Hepatocyte (in vitro differentiated cells): ENCODE data around the gene ADGRL3. TPM values are rescaled to one million over a fixed set of nuclear protein-coding genes. Genes with fewer than 3 reads are reported as not detected.
"Not testable (repeated sequence)": the region's sequence is repeated elsewhere in the genome, so short reads cannot be mapped to it uniquely, and the experiment has no call there.

Source experiments
- DNase-seq: peaks from one replicate; pipeline ENCODE4 v3.0.0-alpha.2; 2016; ENCODE audit warnings: low spot score
- H2AFZ ChIP-seq: fragments of 200-600 bp; sonication (generic); 2 replicates; pipeline ENCODE4 v1.6.0; 2016; ENCODE audit warnings: antibody characterized with exemption, mild to moderate bottlenecking
- H3K27ac ChIP-seq: fragments of 200-600 bp; sonication (generic); 2 replicates; pipeline ENCODE4 v1.5.1; 2016; ENCODE audit warnings: mild to moderate bottlenecking
- H3K27me3 ChIP-seq: fragments of 200-600 bp; sonication (generic); 2 replicates; pipeline ENCODE4 v1.6.1; 2016
- H3K36me3 ChIP-seq: fragments of 200-600 bp; sonication (generic); replicated peaks from 2 replicates; pipeline ENCODE4 v1.5.1; 2016; ENCODE audit warnings: low read depth; ENCODE audit not compliant: insufficient read depth
- H3K4me1 ChIP-seq: fragments of 200-600 bp; sonication (generic); 2 replicates; pipeline ENCODE4 v1.5.1; 2016; ENCODE audit warnings: mild to moderate bottlenecking, moderate library complexity; ENCODE audit not compliant: insufficient read depth
- H3K4me2 ChIP-seq: fragments of 200-600 bp; sonication (generic); 2 replicates; pipeline ENCODE4 v1.6.0; 2016
- H3K4me3 ChIP-seq: fragments of 200-600 bp; sonication (generic); 2 replicates; pipeline ENCODE4 v1.5.1; 2016; ENCODE audit warnings: mild to moderate bottlenecking
- H3K79me2 ChIP-seq: fragments of 200-600 bp; sonication (generic); 2 replicates; pipeline ENCODE4 v1.6.0; 2017; ENCODE audit warnings: mild to moderate bottlenecking
- H3K9me2 ChIP-seq: fragments of 200-600 bp; sonication (generic); replicated peaks from 2 replicates; pipeline ENCODE4 v1.6.0; 2017; ENCODE audit warnings: mild to moderate bottlenecking; ENCODE audit not compliant: insufficient read depth
- H3K9me3 ChIP-seq: fragments of 200-600 bp; sonication (generic); 2 replicates; pipeline ENCODE4 v1.5.1; 2016; ENCODE audit warnings: low read depth, mild to moderate bottlenecking
- H4K20me1 ChIP-seq: fragments of 200-600 bp; sonication (generic); 2 replicates; pipeline ENCODE4 v1.6.0; 2016; ENCODE audit warnings: mild to moderate bottlenecking; ENCODE audit not compliant: insufficient read depth, poor library complexity, severe bottlenecking
- CTCF ChIP-seq: fragments of 200-600 bp; sonication (generic); IDR thresholded peaks from 2 replicates; pipeline ENCODE4 v1.5.1; 2016; ENCODE audit warnings: antibody characterized with exemption, mild to moderate bottlenecking; ENCODE audit not compliant: poor library complexity
- EZH2 ChIP-seq: fragments of 200-600 bp; sonication (generic); IDR thresholded peaks from 2 replicates; pipeline ENCODE4 v1.6.1; 2016; ENCODE audit warnings: antibody characterized with exemption, mild to moderate bottlenecking, borderline replicate concordance
- EZH2phosphoT487 ChIP-seq: fragments of 200-600 bp; sonication (generic); IDR thresholded peaks from one replicate; pipeline ENCODE4 v1.6.1; 2018; ENCODE audit warnings: antibody characterized with exemption, mild to moderate bottlenecking, low read depth, moderate library complexity; ENCODE audit not compliant: unreplicated experiment, severe bottlenecking
- WGBS: methylation state at CpG from one replicate; pipeline ENCODE4 v1.1.6; 2016; ENCODE audit warnings: low lambda C conversion rate; ENCODE audit errors: missing lambda C conversion rate; 5-methylcytosine and 5-hydroxymethylcytosine counted together
- polyA plus RNA-seq: library from polyadenylated mRNA; unstranded; fragments of >200 nt; fragmentation: Nextera tagmentation; extraction: Ambion mirVana; gene quantifications from 2 replicates; pipeline ENCODE4 v1.2.1, GENCODE V29; 2016
- total RNA-seq: library from RNA; depleted of rRNA; stranded (reverse); fragments of >200 nt; gene quantifications from 2 replicates; pipeline ENCODE4 v1.2.3, GENCODE V29; 2014

ADGRL3 gene
- total and polyA plus RNA-seq, 2 experiments from 2014 or later: 4.4 to 21.2 TPM

GRCh38 chr4:61630548-61630947 is 430.4 kb downstream of the ADGRL3 start:
- TF ChIP-seq EZH2: no peak
- TF ChIP-seq EZH2phosphoT487: no peak
- H3K27ac ChIP-seq: no peak overlapping the region
- H3K4me1 ChIP-seq: peaks cover 4% of the 10 kb centered on the region
- H3K4me3 ChIP-seq: no peak overlapping the region
- H2AFZ ChIP-seq: no peak overlapping the region
- H4K20me1 ChIP-seq: no peaks in the 10 kb centered on the region
- H3K9me2 ChIP-seq: no peaks in the 10 kb centered on the region
- H3K4me2 ChIP-seq: no peak overlapping the region
- H3K36me3 ChIP-seq: no peaks in the 10 kb centered on the region
- WGBS: 66% methylated on average over 2 of the region's 2 CpGs
- no peaks in the 10 kb centered on the region for H3K27me3 ChIP-seq
- DNase-seq: no peak
- H3K79me2 ChIP-seq: no peaks in the 10 kb centered on the region
- H3K9me3 ChIP-seq: no peaks in the 10 kb centered on the region

GRCh38 chr4:61638591-61638990 is 438.5 kb downstream of the ADGRL3 start:
- H3K36me3 ChIP-seq: no peaks in the 10 kb centered on the region
- H3K4me2 ChIP-seq: no peak overlapping the region
- H3K79me2 ChIP-seq: no peaks in the 10 kb centered on the region
- no peak overlapping the region for H3K27ac ChIP-seq
- H3K9me2 ChIP-seq: no peaks in the 10 kb centered on the region
- no peaks in the 10 kb centered on the region for H3K4me1 ChIP-seq
- WGBS: 41% methylated on average over 1 of the region's 1 CpG
- H3K4me3 ChIP-seq: no peak overlapping the region
- H3K9me3 ChIP-seq: no peaks in the 10 kb centered on the region
- H4K20me1 ChIP-seq: no peaks in the 10 kb centered on the region
- no peak overlapping the region for H2AFZ ChIP-seq
- TF ChIP-seq EZH2phosphoT487: no peak
- TF ChIP-seq EZH2: no peak
- TF ChIP-seq CTCF: no peak
- no peak for DNase-seq
- H3K27me3 ChIP-seq: no peaks in the 10 kb centered on the region

- DNase-seq, H3K27me3 ChIP-seq, H3K9me2 ChIP-seq, H2AFZ ChIP-seq, H3K4me3 ChIP-seq, H3K9me3 ChIP-seq, H3K4me2 ChIP-seq, H3K79me2 ChIP-seq, H3K27ac ChIP-seq, H3K36me3 ChIP-seq, H3K4me1 ChIP-seq, H4K20me1 ChIP-seq: not testable (repeated sequence)
- WGBS: 92% methylated on average over 26 of the region's 26 CpGs
These were observed 446.7 kb downstream of the ADGRL3 start for GRCh38 chr4:61646746-61647350.

- WGBS: 91% methylated on average over 1 of the region's 1 CpG
- H4K20me1 ChIP-seq: no peaks in the 10 kb centered on the region
- TF ChIP-seq CTCF (no peak), EZH2 (no peak), EZH2phosphoT487 (no peak)
- no peak overlapping the region for H3K4me3 ChIP-seq
- no peak overlapping the region for H3K27ac ChIP-seq
- DNase-seq: no peak
- no peaks in the 10 kb centered on the region for H3K9me2 ChIP-seq
- no peak overlapping the region for H3K4me2 ChIP-seq
- H3K79me2 ChIP-seq: no peaks in the 10 kb centered on the region
- H3K9me3 ChIP-seq: no peaks in the 10 kb centered on the region
- H3K4me1 ChIP-seq: no peaks in the 10 kb centered on the region
- H2AFZ ChIP-seq: no peak overlapping the region
- no peaks in the 10 kb centered on the region for H3K36me3 ChIP-seq
- H3K27me3 ChIP-seq: no peaks in the 10 kb centered on the region
These were observed 448.1 kb downstream of the ADGRL3 start for GRCh38 chr4:61648264-61648663.
